Ovary (tissue), 3 donors: ENCODE measurements around the gene CYP21A2.
"Not testable (repeated sequence)": the region's sequence is repeated elsewhere in the genome, so short reads cannot be mapped to it uniquely, and the experiment has no call there.

Experiments
- CTCF ChIP-seq, 3 donors: fragments of 450-650 bp in 2 of 3; fragments of 200-600 bp in 1 of 3; IDR thresholded peaks; one replicate each; pipeline versions ENCODE4 v1.5.1 to v1.8.0; 2016 to 2022; ENCODE audit warnings: antibody characterized with exemption in 3 of 3, mild to moderate bottlenecking in 1 of 3
- EP300 ChIP-seq: sonication (generic); formaldehyde crosslinking; IDR thresholded peaks from one replicate; pipeline ENCODE4 v1.6.1; 2017; ENCODE audit warnings: antibody characterized with exemption
- POLR2A ChIP-seq: fragments of 450-650 bp; IDR thresholded peaks from one replicate; pipeline ENCODE4 v1.6.1; 2017; ENCODE audit warnings: antibody characterized with exemption, mild to moderate bottlenecking, moderate library complexity
- donor health status: DM: no; HTN: no; CAD: no.

DNA sequence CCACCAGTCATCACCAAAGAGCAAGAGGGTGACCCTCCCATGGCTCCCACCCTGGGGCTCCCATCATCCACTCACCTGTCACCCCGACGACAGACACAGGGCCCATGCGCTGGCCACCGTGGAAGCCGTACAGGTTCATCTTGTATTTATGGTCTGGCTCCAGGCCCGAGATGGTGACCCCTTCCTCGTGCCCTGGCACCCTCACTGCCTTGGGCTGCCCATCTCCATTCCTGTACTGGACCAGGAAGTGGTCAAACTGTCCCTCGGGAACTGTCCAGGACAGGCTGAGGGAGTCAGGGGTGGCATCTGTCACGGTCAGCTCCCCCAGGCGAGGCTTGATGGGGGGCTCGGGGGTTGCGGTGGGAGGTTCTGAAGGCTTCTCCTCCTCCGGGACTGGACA is 30.1 kb downstream of the CYP21A2 start:
- not testable (repeated sequence) for TF ChIP-seq CTCF (IDR thresholded peaks at IDR 0.05); POLR2A; EP300
